Measurements from ENCODE around the gene LARGE1. TPM values are rescaled to one million over a fixed set of nuclear protein-coding genes. Genes with fewer than 3 reads are reported as not detected.

LARGE1 gene
- total RNA-seq, 2 donors from 2014 or later, result 80.5 to 101 TPM

GRCh38 chr22:33871935-33872334 is 48.3 kb downstream of the LARGE1 start:
- no peaks in the 10 kb centered on the region for H3K27me3 ChIP-seq
- H3K4me3 ChIP-seq, result peak overlapping the region in 1 of 2 donors; percentile 26
- no peak for TF ChIP-seq CTCF (IDR thresholded peaks at IDR 0.05)
- no peaks in the 10 kb centered on the region for H3K9me3 ChIP-seq
- no peaks in the 10 kb centered on the region for H3K36me3 ChIP-seq
- H3K4me1 ChIP-seq, result peaks cover 0 to 79% of the 10 kb centered on the region in 2 donors
- peak overlapping the region; percentile 86 to 94 for H3K27ac ChIP-seq
- DNase-seq (ENCODE audit: low spot score), result no peak

GRCh38 chr22:33869946-33870345 is 50.3 kb downstream of the LARGE1 start:
- peak overlapping the region; percentile 86 to 94 for H3K27ac ChIP-seq
- peaks cover 0 to 81% of the 10 kb centered on the region in 2 donors for H3K4me1 ChIP-seq
- TF ChIP-seq CTCF (IDR thresholded peaks at IDR 0.05), result no peak
- no peak for DNase-seq (ENCODE audit: low spot score)
- H3K27me3 ChIP-seq, result no peaks in the 10 kb centered on the region
- no peaks in the 10 kb centered on the region for H3K36me3 ChIP-seq
- no peaks in the 10 kb centered on the region for H3K9me3 ChIP-seq
- H3K4me3 ChIP-seq, result no peak overlapping the region

GRCh38 chr22:33867971-33868370 is 52.3 kb downstream of the LARGE1 start:
- Histone ChIP-seq H3K4me1 (peaks cover 0 to 81% of the 10 kb centered on the region in 2 donors), H3K4me3 (no peak overlapping the region), H3K27ac (peak overlapping the region; percentile 86 to 94), H3K27me3 (no peaks in the 10 kb centered on the region), H3K36me3 (no peaks in the 10 kb centered on the region), H3K9me3 (no peaks in the 10 kb centered on the region)
- DNase-seq (ENCODE audit: low spot score), result no peak
- TF ChIP-seq CTCF (IDR thresholded peaks at IDR 0.05), result no peak

- Histone ChIP-seq H3K4me3 (no peak overlapping the region), H3K27ac (peak overlapping the region; percentile 86 to 94), H3K36me3 (no peaks in the 10 kb centered on the region), H3K27me3 (no peaks in the 10 kb centered on the region), H3K9me3 (no peaks in the 10 kb centered on the region), H3K4me1 (peaks cover 0 to 77% of the 10 kb centered on the region in 2 donors)
- no peak for DNase-seq (ENCODE audit: low spot score)
- TF ChIP-seq CTCF (IDR thresholded peaks at IDR 0.05), result peak in 1 of 2 donors; percentile 13
These were observed 53.0 kb downstream of the LARGE1 start for GRCh38 chr22:33867118-33867866.

- TF ChIP-seq CTCF (IDR thresholded peaks at IDR 0.05), result no peak
- peak overlapping the region; percentile 86 to 94 for H3K27ac ChIP-seq
- H3K4me3 ChIP-seq, result no peak overlapping the region
- no peaks in the 10 kb centered on the region for H3K36me3 ChIP-seq
- no peaks in the 10 kb centered on the region for H3K9me3 ChIP-seq
- peaks cover 0 to 85% of the 10 kb centered on the region in 2 donors for H3K4me1 ChIP-seq
- H3K27me3 ChIP-seq, result no peaks in the 10 kb centered on the region
- no peak for DNase-seq (ENCODE audit: low spot score)
These were observed 53.8 kb downstream of the LARGE1 start for GRCh38 chr22:33866511-33866910.

Measured in right atrium auricular region (tissue), 2 donors.